MM.1S (cell line): ENCODE results near the gene CREBBP.

Source experiments
- EZH2 ChIP-seq: fragments of 300-600 bp; sonication (generic); optimal IDR thresholded peaks from 2 replicates; pipeline ENCODE3; 2017; ENCODE audit warnings: low read depth, mild to moderate bottlenecking, antibody characterized with exemption, low read length, mixed read lengths
- TF ChIP-seq, protein P1 (sequence below): fragments of 300-600 bp; sonication (generic); IDR thresholded peaks from 2 replicates; pipeline ENCODE4 v1.5.1; 2016; ENCODE audit warnings: antibody characterized with exemption, low read length, mixed read lengths

DNA sequence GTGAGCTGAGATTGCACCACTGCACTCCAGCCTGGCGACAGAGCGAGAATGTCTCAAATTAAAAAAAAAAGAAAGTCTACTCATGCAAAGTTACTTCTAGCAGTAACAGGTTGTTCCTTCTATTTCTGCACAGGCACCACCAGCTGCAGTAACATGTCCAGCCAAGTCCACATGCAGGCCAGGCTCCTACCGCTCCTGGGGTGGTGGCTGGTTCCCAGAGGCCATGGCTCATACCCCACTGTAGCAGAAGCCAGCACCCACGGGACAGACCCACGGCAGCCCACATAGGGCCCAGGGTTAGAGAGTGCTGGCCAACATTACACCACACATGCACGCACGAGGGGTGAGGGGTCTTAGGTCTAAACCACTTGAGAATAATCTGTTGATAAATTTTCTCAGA, 136.5 kb downstream of the CREBBP start:
- TF ChIP-seq, protein P1, sequence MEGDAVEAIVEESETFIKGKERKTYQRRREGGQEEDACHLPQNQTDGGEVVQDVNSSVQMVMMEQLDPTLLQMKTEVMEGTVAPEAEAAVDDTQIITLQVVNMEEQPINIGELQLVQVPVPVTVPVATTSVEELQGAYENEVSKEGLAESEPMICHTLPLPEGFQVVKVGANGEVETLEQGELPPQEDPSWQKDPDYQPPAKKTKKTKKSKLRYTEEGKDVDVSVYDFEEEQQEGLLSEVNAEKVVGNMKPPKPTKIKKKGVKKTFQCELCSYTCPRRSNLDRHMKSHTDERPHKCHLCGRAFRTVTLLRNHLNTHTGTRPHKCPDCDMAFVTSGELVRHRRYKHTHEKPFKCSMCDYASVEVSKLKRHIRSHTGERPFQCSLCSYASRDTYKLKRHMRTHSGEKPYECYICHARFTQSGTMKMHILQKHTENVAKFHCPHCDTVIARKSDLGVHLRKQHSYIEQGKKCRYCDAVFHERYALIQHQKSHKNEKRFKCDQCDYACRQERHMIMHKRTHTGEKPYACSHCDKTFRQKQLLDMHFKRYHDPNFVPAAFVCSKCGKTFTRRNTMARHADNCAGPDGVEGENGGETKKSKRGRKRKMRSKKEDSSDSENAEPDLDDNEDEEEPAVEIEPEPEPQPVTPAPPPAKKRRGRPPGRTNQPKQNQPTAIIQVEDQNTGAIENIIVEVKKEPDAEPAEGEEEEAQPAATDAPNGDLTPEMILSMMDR, result no peak
- TF ChIP-seq EZH2, result no peak
